Measurements from ENCODE around the gene DOCK3. TPM values are rescaled to one million over a fixed set of nuclear protein-coding genes. Genes with fewer than 3 reads are reported as not detected.

DOCK3 gene
- total RNA-seq, 1 experiment from 2014 or later: 8.3 TPM

DNA sequence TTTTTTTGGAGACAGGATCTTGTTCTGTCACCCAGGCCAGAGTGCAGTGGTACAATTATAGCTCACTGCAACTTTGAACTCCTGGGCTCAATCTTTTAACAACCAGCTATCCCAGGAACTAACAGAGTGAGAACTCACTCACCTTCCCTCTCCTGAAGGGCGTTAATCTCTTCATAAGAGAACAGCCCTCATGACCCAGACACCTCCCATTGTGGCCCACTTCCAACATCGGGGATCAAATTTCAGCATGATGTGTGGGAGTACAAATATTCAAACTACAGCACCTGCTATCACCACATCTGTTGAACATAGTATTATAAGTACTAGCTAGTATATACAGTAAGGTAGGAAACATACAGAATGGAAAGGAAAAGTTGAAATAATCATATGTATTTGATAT is 132.5 kb downstream of the DOCK3 start:
- Histone ChIP-seq H4K5ac (ENCODE audit: insufficient read length, low read depth, low read length) (no peak overlapping the region), H2BK20ac (ENCODE audit: low read depth, low read length, poor library complexity, severe bottlenecking) (no peak overlapping the region), H3K9me3 (ENCODE audit: control insufficient read depth, low read depth, low read length) (no peaks in the 10 kb centered on the region), H3K4ac (ENCODE audit: low read depth, low read length) (no peak overlapping the region), H2AK5ac (ENCODE audit: insufficient read length, low read length) (no peak overlapping the region), H2BK120ac (ENCODE audit: low read depth, low read length, poor library complexity, severe bottlenecking) (no peak overlapping the region), H3K14ac (ENCODE audit: insufficient read depth, low read length) (no peak overlapping the region), H4K20me1 (ENCODE audit: control insufficient read depth, insufficient read depth, insufficient read length) (no peaks in the 10 kb centered on the region), H3K4me2 (ENCODE audit: insufficient read depth, insufficient read length, low read length) (no peak overlapping the region), H3K18ac (ENCODE audit: insufficient read length, low read depth, low read length) (no peak overlapping the region), H3K4me1 (ENCODE audit: insufficient read depth, low read length) (peaks cover 7% of the 10 kb centered on the region; the same call in 1 of the 2 replicates), H2AFZ (ENCODE audit: low read length) (no peak overlapping the region), H3K56ac (ENCODE audit: insufficient read length, low read depth, low read length) (no peak overlapping the region), H3K79me2 (ENCODE audit: insufficient read depth, low read length) (no peaks in the 10 kb centered on the region), H3K23me2 (ENCODE audit: insufficient read length, low read depth, low read length, poor library complexity, severe bottlenecking) (no peaks in the 10 kb centered on the region), H3K9ac (ENCODE audit: extremely low read depth, insufficient read length, low read length) (no peak overlapping the region), H2BK5ac (ENCODE audit: insufficient read length, low read length) (no peak overlapping the region), H2BK12ac (ENCODE audit: insufficient read length, low read depth, low read length) (no peak overlapping the region), H2BK15ac (ENCODE audit: low read depth, low read length) (no peak overlapping the region), H4K91ac (ENCODE audit: insufficient read length, low read depth, low read length) (no peak overlapping the region), H3K27ac (ENCODE audit: insufficient read length, low read depth, low read length) (no peak overlapping the region), H3T11ph (ENCODE audit: low read length) (no peak overlapping the region), H3K79me1 (ENCODE audit: insufficient read depth, low read depth, low read length, poor library complexity, severe bottlenecking) (no peaks in the 10 kb centered on the region), H4K8ac (replicated peaks; ENCODE audit: insufficient read length, low read depth, low read length) (no peak overlapping the region), H3K23ac (ENCODE audit: insufficient read length, low read depth, low read length) (no peak overlapping the region), H3K27me3 (ENCODE audit: insufficient read depth, low read length) (no peaks in the 10 kb centered on the region)
- TF ChIP-seq, protein P1, sequence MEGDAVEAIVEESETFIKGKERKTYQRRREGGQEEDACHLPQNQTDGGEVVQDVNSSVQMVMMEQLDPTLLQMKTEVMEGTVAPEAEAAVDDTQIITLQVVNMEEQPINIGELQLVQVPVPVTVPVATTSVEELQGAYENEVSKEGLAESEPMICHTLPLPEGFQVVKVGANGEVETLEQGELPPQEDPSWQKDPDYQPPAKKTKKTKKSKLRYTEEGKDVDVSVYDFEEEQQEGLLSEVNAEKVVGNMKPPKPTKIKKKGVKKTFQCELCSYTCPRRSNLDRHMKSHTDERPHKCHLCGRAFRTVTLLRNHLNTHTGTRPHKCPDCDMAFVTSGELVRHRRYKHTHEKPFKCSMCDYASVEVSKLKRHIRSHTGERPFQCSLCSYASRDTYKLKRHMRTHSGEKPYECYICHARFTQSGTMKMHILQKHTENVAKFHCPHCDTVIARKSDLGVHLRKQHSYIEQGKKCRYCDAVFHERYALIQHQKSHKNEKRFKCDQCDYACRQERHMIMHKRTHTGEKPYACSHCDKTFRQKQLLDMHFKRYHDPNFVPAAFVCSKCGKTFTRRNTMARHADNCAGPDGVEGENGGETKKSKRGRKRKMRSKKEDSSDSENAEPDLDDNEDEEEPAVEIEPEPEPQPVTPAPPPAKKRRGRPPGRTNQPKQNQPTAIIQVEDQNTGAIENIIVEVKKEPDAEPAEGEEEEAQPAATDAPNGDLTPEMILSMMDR (conservative IDR thresholded peaks at IDR 0.05): no peak
- no peak overlapping the region for H3K4me3 Mint-ChIP-seq
- H3K4me1 Mint-ChIP-seq: peaks cover 23 to 27% of the 10 kb centered on the region in 2 experiments
- DNase-seq: no peak
- no peaks in the 10 kb centered on the region; the same call in 1 of the 2 replicates for H3K27me3 Mint-ChIP-seq (ENCODE audit: low read depth)
- H3K36me3 Mint-ChIP-seq (ENCODE audit: insufficient read depth in 1 of 3, low read depth in 3 of 3): peaks cover 19 to 28% (median 26%) of the 10 kb centered on the region in 3 experiments
- H3K27ac Mint-ChIP-seq: peak overlapping the region; percentile 7 to 84 (median 69); a peak in 5 of 7 replicates
- no CpG with 5 or more reads among the region's 2 CpGs for WGBS (ENCODE audit: extremely low coverage, insufficient read length, low lambda C conversion rate)
- peaks cover 25 to 26% of the 10 kb centered on the region in 2 experiments for H3K9me3 Mint-ChIP-seq

Measured in H9 (cell line).